GM21526 (cell line): ENCODE data around the gene CTSV.
"Not testable (repeated sequence)": the region's sequence is repeated elsewhere in the genome, so short reads cannot be mapped to it uniquely, and the experiment has no call there.

Experiments
- ATAC-seq: cut with Tn5 transposase; IDR thresholded peaks from one replicate; pipeline ENCODE4 v1.9.1; 2021; ENCODE audit warnings: moderate library complexity; ENCODE audit not compliant: unreplicated experiment, low FRiP score

CTSV gene

GRCh38 chr9:97045300-97045699 lies 6.4 kb upstream of the CTSV start:
- ATAC-seq: no peak

- no peak for ATAC-seq
These were observed 3.0 kb upstream of the CTSV start for GRCh38 chr9:97041898-97042297.

GRCh38 chr9:97039514-97039860 lies 545 bp upstream of the CTSV start:
- no peak for ATAC-seq

- not testable (repeated sequence) for ATAC-seq
These were observed 15.4 kb downstream of the CTSV start for GRCh38 chr9:97023505-97023904.

GRCh38 chr9:97013151-97014132 lies 25.5 kb downstream of the CTSV start:
- ATAC-seq: peak; percentile 78

- peak; percentile 61 for ATAC-seq
These were observed 26.3 kb downstream of the CTSV start for GRCh38 chr9:97012617-97013016.

GRCh38 chr9:97002195-97002594 lies 36.7 kb downstream of the CTSV start:
- not testable (repeated sequence) for ATAC-seq

- not testable (repeated sequence) for ATAC-seq
These were observed 37.6 kb downstream of the CTSV start for GRCh38 chr9:97001338-97001737.

- ATAC-seq: not testable (repeated sequence)
These were observed 38.7 kb downstream of the CTSV start for GRCh38 chr9:97000139-97000787.

GRCh38 chr9:96999733-97000132 lies 39.2 kb downstream of the CTSV start:
- ATAC-seq: not testable (repeated sequence)

GRCh38 chr9:96997009-96997701 lies 41.8 kb downstream of the CTSV start:
- not testable (repeated sequence) for ATAC-seq

GRCh38 chr9:96994531-96995016 lies 44.4 kb downstream of the CTSV start:
- ATAC-seq: not testable (repeated sequence)

GRCh38 chr9:96992303-96992702 lies 46.6 kb downstream of the CTSV start:
- not testable (repeated sequence) for ATAC-seq

GRCh38 chr9:96989747-96990318 lies 49.1 kb downstream of the CTSV start:
- not testable (repeated sequence) for ATAC-seq

- ATAC-seq: not testable (repeated sequence)
These were observed 54.1 kb downstream of the CTSV start for GRCh38 chr9:96984887-96985286.

- not testable (repeated sequence) for ATAC-seq
These were observed 54.8 kb downstream of the CTSV start for GRCh38 chr9:96984139-96984538.

GRCh38 chr9:96983496-96984122 lies 55.3 kb downstream of the CTSV start:
- not testable (repeated sequence) for ATAC-seq
